GM12864 (cell line): Measurements from ENCODE around the gene KCNJ5.

ENCODE experiments used
- DNase-seq: peaks from one replicate; pipeline ENCODE4 v3.0.0-alpha.2; 2011; ENCODE audit warnings: low read depth
- H3K4me3 ChIP-seq: 2 replicates; pipeline ENCODE4 v1.5.1; 2011; ENCODE audit warnings: mild to moderate bottlenecking, low read depth, low read length, control low read depth
- TF ChIP-seq, protein P1 (sequence below): IDR thresholded peaks from 2 replicates; pipeline ENCODE4 v1.5.1; 2011; ENCODE audit warnings: low read depth, mild to moderate bottlenecking, moderate library complexity, low read length, control low read depth, inconsistent platforms; ENCODE audit errors: missing control alignments

The KCNJ5 gene

DNA sequence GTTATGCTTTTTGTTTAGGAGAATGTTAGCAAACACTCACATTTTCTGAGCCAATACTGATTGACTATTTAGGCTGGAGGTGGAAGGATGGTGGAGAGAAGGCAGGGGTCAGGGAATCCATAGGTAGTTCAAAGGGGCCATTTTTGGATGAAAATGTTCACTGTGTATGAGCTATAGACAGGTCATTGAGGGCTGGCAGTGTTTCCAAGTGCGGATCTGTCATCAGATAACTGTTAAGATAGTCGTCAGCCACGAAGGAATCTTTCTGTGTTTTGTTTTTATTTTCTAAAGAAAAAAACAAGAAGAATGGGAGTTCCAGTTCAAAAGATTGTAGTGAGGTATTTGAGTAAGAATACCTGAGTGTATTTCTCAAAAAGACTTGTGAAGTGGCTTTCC lies 3.1 kb downstream of the KCNJ5 start:
- DNase-seq: no peak
- TF ChIP-seq, protein P1, sequence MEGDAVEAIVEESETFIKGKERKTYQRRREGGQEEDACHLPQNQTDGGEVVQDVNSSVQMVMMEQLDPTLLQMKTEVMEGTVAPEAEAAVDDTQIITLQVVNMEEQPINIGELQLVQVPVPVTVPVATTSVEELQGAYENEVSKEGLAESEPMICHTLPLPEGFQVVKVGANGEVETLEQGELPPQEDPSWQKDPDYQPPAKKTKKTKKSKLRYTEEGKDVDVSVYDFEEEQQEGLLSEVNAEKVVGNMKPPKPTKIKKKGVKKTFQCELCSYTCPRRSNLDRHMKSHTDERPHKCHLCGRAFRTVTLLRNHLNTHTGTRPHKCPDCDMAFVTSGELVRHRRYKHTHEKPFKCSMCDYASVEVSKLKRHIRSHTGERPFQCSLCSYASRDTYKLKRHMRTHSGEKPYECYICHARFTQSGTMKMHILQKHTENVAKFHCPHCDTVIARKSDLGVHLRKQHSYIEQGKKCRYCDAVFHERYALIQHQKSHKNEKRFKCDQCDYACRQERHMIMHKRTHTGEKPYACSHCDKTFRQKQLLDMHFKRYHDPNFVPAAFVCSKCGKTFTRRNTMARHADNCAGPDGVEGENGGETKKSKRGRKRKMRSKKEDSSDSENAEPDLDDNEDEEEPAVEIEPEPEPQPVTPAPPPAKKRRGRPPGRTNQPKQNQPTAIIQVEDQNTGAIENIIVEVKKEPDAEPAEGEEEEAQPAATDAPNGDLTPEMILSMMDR: no peak
- no peak overlapping the region for H3K4me3 ChIP-seq

DNA sequence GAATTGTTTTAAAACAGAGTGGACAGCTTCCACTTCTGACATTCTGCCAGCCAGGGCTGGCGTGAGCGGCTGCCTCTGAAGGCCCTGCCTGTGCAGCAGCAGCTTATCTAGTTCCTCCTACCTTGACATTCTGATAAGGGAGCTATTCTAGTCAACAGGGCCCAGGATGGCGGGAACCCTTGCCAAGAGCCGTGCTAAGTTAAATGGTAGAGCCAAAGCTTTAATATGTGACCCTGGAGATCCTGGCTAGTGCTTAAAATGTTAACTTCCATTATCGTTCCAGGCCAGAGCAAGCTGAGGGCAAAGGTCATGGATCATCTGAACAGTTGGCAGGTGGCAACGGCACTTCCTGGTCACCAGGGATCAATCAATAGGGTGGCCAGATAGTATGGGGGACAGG lies 3.5 kb downstream of the KCNJ5 start:
- DNase-seq: no peak
- H3K4me3 ChIP-seq: no peak overlapping the region
- TF ChIP-seq, protein P1: no peak

DNA sequence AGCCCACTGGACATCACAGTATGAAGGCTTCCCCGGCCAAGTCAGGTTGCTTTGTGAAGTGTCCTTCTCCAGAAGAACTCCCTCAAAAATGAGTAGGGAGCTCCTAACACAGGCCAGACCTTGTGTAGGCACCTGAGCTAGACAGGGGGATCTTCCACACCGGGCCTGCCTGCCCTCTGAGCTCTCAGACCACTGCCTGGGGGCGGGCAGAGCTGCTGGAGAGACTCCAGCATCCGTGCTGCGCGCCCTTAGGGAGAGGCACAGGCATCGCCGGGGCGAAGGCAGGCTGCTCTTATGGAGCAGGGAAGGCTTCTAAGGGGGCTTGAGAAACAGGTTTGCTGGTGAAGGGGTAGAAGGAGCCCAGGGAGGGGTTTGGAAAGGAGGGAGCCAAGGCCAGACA lies 4.4 kb downstream of the KCNJ5 start:
- H3K4me3 ChIP-seq: no peak overlapping the region
- no peak for DNase-seq
- TF ChIP-seq, protein P1: no peak

DNA sequence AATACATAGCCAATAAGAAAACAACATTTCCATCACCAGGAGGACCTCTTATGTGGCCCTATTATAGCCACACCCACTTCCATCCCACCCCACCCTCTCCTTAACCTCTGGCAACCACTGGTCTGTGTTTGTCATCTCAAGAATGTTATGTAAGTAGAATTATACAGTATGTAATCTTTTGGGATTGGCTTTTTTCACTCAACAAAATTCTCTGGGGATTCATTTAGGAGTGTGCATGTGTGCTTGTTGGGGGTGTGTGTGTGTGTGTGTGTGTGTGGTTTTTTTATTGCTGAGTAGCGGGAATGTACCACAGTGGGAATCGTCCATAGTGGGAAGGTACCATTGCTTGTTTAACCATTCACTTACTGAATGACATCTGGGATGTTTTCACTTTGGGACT lies 5.2 kb downstream of the KCNJ5 start:
- H3K4me3 ChIP-seq: no peak overlapping the region
- TF ChIP-seq, protein P1: no peak
- DNase-seq: no peak

DNA sequence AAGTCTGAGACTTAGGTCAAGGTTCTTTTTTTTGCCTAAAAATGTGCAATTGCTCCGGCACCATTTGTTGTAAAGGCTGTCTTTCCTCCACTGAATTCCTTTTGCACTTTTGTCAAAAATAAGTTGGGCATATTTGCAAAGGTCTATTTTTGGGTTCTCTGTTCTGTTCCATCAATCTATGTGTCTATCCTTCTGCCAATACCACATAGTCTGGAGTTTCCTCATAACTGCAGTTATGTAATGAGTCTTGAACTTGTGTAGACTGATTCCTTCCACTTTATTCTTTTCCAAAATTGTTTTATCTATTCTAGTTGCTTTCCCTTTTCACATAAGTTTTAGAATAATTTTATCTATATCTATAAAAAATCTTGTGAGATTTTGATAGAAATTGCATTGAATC lies 6.7 kb downstream of the KCNJ5 start:
- TF ChIP-seq, protein P1: no peak
- no peak overlapping the region for H3K4me3 ChIP-seq
- DNase-seq: no peak

DNA sequence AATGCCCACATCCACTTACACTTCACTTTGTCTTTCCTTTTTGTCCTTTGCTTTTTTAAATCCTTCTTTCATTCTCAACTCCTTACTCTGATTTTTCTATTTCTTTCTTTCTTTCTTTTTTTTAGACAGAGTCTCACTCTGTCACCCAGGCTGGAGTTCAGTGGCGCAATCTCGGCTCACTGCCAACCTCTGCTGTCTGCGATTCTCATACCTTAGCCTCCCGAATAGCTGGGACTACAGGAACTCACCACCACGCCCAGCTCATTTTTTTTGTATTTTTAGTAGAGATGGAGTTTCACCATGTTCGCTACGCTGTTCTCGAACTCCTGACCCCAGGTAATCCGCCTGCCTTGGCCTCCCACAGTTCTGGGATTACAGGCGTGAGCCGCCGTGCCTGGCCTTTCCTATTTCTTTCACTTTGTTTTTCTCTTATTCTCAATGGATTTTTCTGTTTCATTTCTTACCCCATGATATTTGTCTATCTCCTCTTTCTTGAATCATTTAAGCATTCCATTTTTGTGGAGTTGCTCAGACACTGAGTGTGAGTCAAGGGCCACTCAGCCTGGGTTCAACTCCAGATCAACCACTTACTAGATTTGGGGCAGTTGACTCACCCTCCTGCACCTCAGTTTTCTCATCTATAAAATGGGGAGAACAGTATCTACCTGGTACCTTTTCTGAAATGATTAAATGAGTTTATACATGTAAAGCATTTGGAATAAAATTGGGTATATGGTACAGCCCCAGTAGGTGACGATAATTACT lies 7.6 kb downstream of the KCNJ5 start:
- no peak overlapping the region for H3K4me3 ChIP-seq
- TF ChIP-seq, protein P1: no peak
- DNase-seq: no peak

DNA sequence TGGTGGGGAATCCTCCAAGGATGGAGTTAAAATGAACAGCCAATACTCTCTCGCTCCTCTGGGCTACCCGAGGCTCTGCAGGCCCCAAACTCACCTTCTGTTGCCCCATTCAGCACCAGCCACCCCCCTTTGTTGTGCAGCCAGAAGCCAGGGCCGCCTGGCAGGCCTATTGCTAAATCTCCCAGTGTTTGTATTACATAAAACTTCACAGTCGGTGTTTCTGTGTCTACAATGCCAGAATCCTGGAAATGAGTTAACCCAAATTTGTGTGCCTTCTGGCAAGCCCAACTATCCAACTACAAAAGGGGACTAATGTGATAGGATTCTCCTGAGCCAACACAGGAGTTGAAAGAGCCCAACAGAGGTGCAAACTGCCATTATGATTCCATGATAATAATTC lies 9.3 kb downstream of the KCNJ5 start:
- TF ChIP-seq, protein P1: no peak
- no peak for DNase-seq
- no peak overlapping the region for H3K4me3 ChIP-seq
